Dedifferentiated amniotic fluid mesenchymal stem cell (primary cell): Measurements from ENCODE around the gene PPP4R2.

Experiments
- DNase-seq: peaks from one replicate; pipeline ENCODE4 v3.0.0-alpha.2; 2016; ENCODE audit errors: extremely low spot score

The PPP4R2 gene

GRCh38 chr3:73069775-73070444 is 73.3 kb downstream of the PPP4R2 start:
- no peak for DNase-seq

- peak; percentile 82 for DNase-seq
Observed at GRCh38 chr3:73070675-73071575, 74.3 kb downstream of the PPP4R2 start.

GRCh38 chr3:73071952-73072351 is 75.3 kb downstream of the PPP4R2 start:
- DNase-seq, result no peak

- no peak for DNase-seq
Observed at GRCh38 chr3:73072634-73073033, 76.0 kb downstream of the PPP4R2 start.

- DNase-seq, result no peak
Observed at GRCh38 chr3:73073091-73073707, 76.6 kb downstream of the PPP4R2 start.

GRCh38 chr3:73074781-73075180 is 78.2 kb downstream of the PPP4R2 start:
- DNase-seq, result no peak

GRCh38 chr3:73080216-73080966 is 83.8 kb downstream of the PPP4R2 start:
- no peak for DNase-seq

- DNase-seq, result no peak
Observed at GRCh38 chr3:73081140-73081539, 84.5 kb downstream of the PPP4R2 start.

- no peak for DNase-seq
Observed at GRCh38 chr3:73084170-73084569, 87.6 kb downstream of the PPP4R2 start.

- peak; percentile 39 for DNase-seq
Observed at GRCh38 chr3:73086071-73086494, 89.5 kb downstream of the PPP4R2 start.

GRCh38 chr3:73094129-73094528 is 97.5 kb downstream of the PPP4R2 start:
- no peak for DNase-seq

- DNase-seq, result no peak
Observed at GRCh38 chr3:73094951-73095350, 98.3 kb downstream of the PPP4R2 start.

- DNase-seq, result no peak
Observed at GRCh38 chr3:73096169-73096568, 99.6 kb downstream of the PPP4R2 start.

- no peak for DNase-seq
Observed at GRCh38 chr3:73098026-73098425, 101.4 kb downstream of the PPP4R2 start.

GRCh38 chr3:73098873-73099272 is 102.3 kb downstream of the PPP4R2 start:
- no peak for DNase-seq

- DNase-seq, result peak; percentile 78
Observed at GRCh38 chr3:73100741-73101559, 104.3 kb downstream of the PPP4R2 start.

GRCh38 chr3:73101881-73102280 is 105.3 kb downstream of the PPP4R2 start:
- DNase-seq, result no peak

GRCh38 chr3:73107215-73107614 is 110.6 kb downstream of the PPP4R2 start:
- no peak for DNase-seq

GRCh38 chr3:73107676-73108187 is 111.1 kb downstream of the PPP4R2 start:
- DNase-seq, result no peak

- DNase-seq, result no peak
Observed at GRCh38 chr3:73108750-73109149, 112.1 kb downstream of the PPP4R2 start.

GRCh38 chr3:73110530-73110929 is 113.9 kb downstream of the PPP4R2 start:
- DNase-seq, result no peak
